Breast epithelium (tissue), 3 donors: Measurements from ENCODE around the gene CUEDC2.

Experiments used
- CTCF ChIP-seq, 3 donors: fragments of 450-650 bp; IDR thresholded peaks; one replicate each; pipeline ENCODE4 v1.5.1; 2016 to 2017; ENCODE audit warnings: antibody characterized with exemption in 3 of 3, mild to moderate bottlenecking in 3 of 3, moderate library complexity in 3 of 3
- POLR2A ChIP-seq: fragments of 450-650 bp; IDR thresholded peaks from one replicate; pipeline ENCODE4 v1.6.1; 2016; ENCODE audit warnings: antibody characterized with exemption, mild to moderate bottlenecking, moderate library complexity

DNA sequence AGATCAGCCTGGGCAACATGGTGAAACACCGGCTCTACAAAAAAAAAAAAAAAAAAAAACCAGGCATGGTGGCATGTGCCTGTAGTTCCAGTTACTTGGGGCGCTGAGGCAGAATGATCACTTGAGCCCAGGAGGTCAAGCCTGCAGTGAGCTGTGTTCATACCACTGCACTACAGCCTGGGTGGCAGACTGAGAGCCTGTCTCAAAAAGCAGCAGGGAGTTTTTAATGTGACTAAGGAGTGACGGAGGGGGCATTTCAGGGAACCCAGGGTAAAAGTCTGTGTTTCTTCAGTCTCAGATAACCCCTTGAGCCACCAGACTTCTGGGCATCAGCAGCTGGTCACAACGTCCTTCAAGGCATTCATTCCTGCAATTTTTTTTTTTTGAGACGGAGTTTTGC, 21.1 kb upstream of the CUEDC2 start:
- TF ChIP-seq CTCF (IDR thresholded peaks at IDR 0.05) (no peak), POLR2A (no peak)
